IMR-90 (cell line): ENCODE data around the gene PLA2G12B.

Source experiments
- BHLHE40 ChIP-seq: fragments of 150-350 bp; IDR thresholded peaks from 2 replicates; pipeline ENCODE4 v1.6.1; 2016; ENCODE audit warnings: mild to moderate bottlenecking, low read depth, low read length
- CEBPB ChIP-seq: IDR thresholded peaks from 2 replicates; pipeline ENCODE4 v1.6.1; 2012; ENCODE audit warnings: low read depth, low read length, improper control_type of control experiment
- ELK1 ChIP-seq: fragments of 150-350 bp; IDR thresholded peaks from 2 replicates; pipeline ENCODE4 v1.6.1; 2016; ENCODE audit warnings: low read depth, mild to moderate bottlenecking, low read length, moderate library complexity, borderline replicate concordance
- MXI1 ChIP-seq: IDR thresholded peaks from 2 replicates; pipeline ENCODE4 v1.6.1; 2012; ENCODE audit warnings: low read depth, mild to moderate bottlenecking, low read length, moderate library complexity, borderline replicate concordance
- POLR2A ChIP-seq: IDR thresholded peaks from 2 replicates; pipeline ENCODE4 v1.6.1; 2012; ENCODE audit warnings: mild to moderate bottlenecking, low read depth, low read length
- RAD21 ChIP-seq: IDR thresholded peaks from 2 replicates; pipeline ENCODE4 v1.6.1; 2012; ENCODE audit warnings: low read length, improper control_type of control experiment
- RFX5 ChIP-seq: IDR thresholded peaks from 2 replicates; pipeline ENCODE4 v1.8.0; 2012; ENCODE audit warnings: low read depth, mild to moderate bottlenecking, low read length, moderate library complexity
- SMC3 ChIP-seq: fragments of 150-350 bp; IDR thresholded peaks from 2 replicates; pipeline ENCODE4 v1.6.1; 2016; ENCODE audit warnings: low read depth, mild to moderate bottlenecking, antibody characterized with exemption, low read length, moderate library complexity
- TF ChIP-seq, protein P1 (sequence below): conservative IDR thresholded peaks from 2 replicates; pipeline ENCODE4 v1.5.1; 2012; ENCODE audit warnings: mild to moderate bottlenecking, low read depth, low read length, improper control_type of control experiment

GRCh38 chr10:72976886-72977285 lies 22.3 kb upstream of the PLA2G12B start:
- TF ChIP-seq RAD21 (no peak), ELK1 (no peak), RFX5 (no peak), MXI1 (no peak), POLR2A (no peak), BHLHE40 (no peak), CEBPB (no peak), SMC3 (no peak)
- TF ChIP-seq, protein P1, sequence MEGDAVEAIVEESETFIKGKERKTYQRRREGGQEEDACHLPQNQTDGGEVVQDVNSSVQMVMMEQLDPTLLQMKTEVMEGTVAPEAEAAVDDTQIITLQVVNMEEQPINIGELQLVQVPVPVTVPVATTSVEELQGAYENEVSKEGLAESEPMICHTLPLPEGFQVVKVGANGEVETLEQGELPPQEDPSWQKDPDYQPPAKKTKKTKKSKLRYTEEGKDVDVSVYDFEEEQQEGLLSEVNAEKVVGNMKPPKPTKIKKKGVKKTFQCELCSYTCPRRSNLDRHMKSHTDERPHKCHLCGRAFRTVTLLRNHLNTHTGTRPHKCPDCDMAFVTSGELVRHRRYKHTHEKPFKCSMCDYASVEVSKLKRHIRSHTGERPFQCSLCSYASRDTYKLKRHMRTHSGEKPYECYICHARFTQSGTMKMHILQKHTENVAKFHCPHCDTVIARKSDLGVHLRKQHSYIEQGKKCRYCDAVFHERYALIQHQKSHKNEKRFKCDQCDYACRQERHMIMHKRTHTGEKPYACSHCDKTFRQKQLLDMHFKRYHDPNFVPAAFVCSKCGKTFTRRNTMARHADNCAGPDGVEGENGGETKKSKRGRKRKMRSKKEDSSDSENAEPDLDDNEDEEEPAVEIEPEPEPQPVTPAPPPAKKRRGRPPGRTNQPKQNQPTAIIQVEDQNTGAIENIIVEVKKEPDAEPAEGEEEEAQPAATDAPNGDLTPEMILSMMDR = no peak
